B cell (primary cell): ENCODE measurements around the gene OXCT1. TPM values are rescaled to one million over a fixed set of nuclear protein-coding genes. Genes with fewer than 3 reads are reported as not detected.

ENCODE experiments used
- ATAC-seq: fragments of 200-7000 bp; cut with Tn5 transposase; one replicate; pipeline ENCODE4 v1.10.0; 2021; ENCODE audit warnings: low read depth, mild to moderate bottlenecking, moderate number of reproducible peaks, moderate library complexity
- CTCF ChIA-PET: fragments of 350-600 bp; sonication (Branson Sonifier 250); formaldehyde crosslinking; loops from one replicate; lab custom pipeline; 2021; ENCODE audit warnings: antibody characterized with exemption, inconsistent platforms; lab: Charles Lee
- POLR2A ChIA-PET: fragments of 350-600 bp; sonication (Branson Sonifier 250); formaldehyde crosslinking; loops from one replicate; lab custom pipeline; 2021; ENCODE audit warnings: antibody characterized with exemption; lab: Charles Lee
- DNase-seq: peaks from one replicate; pipeline ENCODE4 v3.0.0; 2013
- H2AFZ ChIP-seq: 2 replicates; pipeline ENCODE4 v1.6.1; 2012; ENCODE audit warnings: mild to moderate bottlenecking, low read depth, low read length; ENCODE audit not compliant: insufficient read depth, poor library complexity, severe bottlenecking
- H3K27ac ChIP-seq, 2 donors: 1 replicate in 1 of 2; 2 replicates in 1 of 2; pipeline ENCODE4 v1.5.1; 2012 to 2013; ENCODE audit warnings: low read length in 2 of 2, mild to moderate bottlenecking in 2 of 2, moderate library complexity in 1 of 2
- H3K27me3 ChIP-seq, 4 experiments: fragments of 200-600 bp in 1 of 4; sonication (generic) in 1 of 4; replicated peaks in 1 of 4; 1 replicate in 2 of 4; 2 replicates in 2 of 4; pipeline versions ENCODE4 v1.6.1 to v1.7.0; 2013 to 2016; ENCODE audit warnings: low read length in 3 of 4, mild to moderate bottlenecking in 2 of 4, mixed read lengths in 1 of 4, moderate library complexity in 1 of 4; ENCODE audit not compliant: insufficient read depth in 4 of 4, control insufficient read depth in 3 of 4; ENCODE audit errors: control extremely low read depth in 1 of 4
- H3K36me3 ChIP-seq, 2 experiments: replicated peaks in 1 of 2; 1 replicate in 1 of 2; 2 replicates in 1 of 2; pipeline versions ENCODE4 v1.6.1 to v1.7.1; 2013; ENCODE audit warnings: low read length in 1 of 2; ENCODE audit not compliant: insufficient read depth in 2 of 2, control insufficient read depth in 1 of 2; ENCODE audit errors: control extremely low read depth in 1 of 2, extremely low read depth in 1 of 2
- H3K4me1 ChIP-seq, 2 donors: fragments of 200-600 bp in 1 of 2; sonication (generic) in 1 of 2; 1 replicate in 1 of 2; 2 replicates in 1 of 2; pipeline versions ENCODE4 v1.5.1 to v1.6.1; 2013 to 2017; ENCODE audit warnings: low read length in 2 of 2; ENCODE audit not compliant: control insufficient read depth in 2 of 2, insufficient read depth in 2 of 2
- H3K4me2 ChIP-seq: replicated peaks from 2 replicates; pipeline ENCODE3; 2012; ENCODE audit warnings: mild to moderate bottlenecking, low read depth, low read length; ENCODE audit not compliant: poor library complexity, severe bottlenecking
- H3K4me3 ChIP-seq, 5 experiments: fragments of 200-600 bp in 1 of 5; sonication (generic) in 1 of 5; 1 replicate in 3 of 5; 2 replicates in 2 of 5; pipeline versions ENCODE4 v1.5.1 to v1.7.0; 2011 to 2016; ENCODE audit warnings: low read length in 4 of 5, mild to moderate bottlenecking in 4 of 5, low read depth in 2 of 5, control low read depth in 1 of 5, moderate library complexity in 1 of 5; ENCODE audit not compliant: insufficient read depth in 1 of 5; ENCODE audit errors: control extremely low read depth in 1 of 5, extremely low read depth in 1 of 5
- H3K79me2 ChIP-seq: fragments of 200-600 bp; sonication (generic); one replicate; pipeline ENCODE4 v1.6.0; 2016; ENCODE audit warnings: low read length; ENCODE audit not compliant: control insufficient read depth, insufficient read depth
- H3K9ac ChIP-seq: fragments of 200-600 bp; sonication (generic); 2 replicates; pipeline ENCODE4 v1.6.1; 2017; ENCODE audit warnings: mild to moderate bottlenecking, low read length, moderate library complexity
- H3K9me3 ChIP-seq, 3 donors: one replicate each; pipeline versions ENCODE4 v1.6.1 to v1.7.1; 2013; ENCODE audit warnings: low read length in 2 of 3; ENCODE audit not compliant: control insufficient read depth in 2 of 3, insufficient read depth in 1 of 3; ENCODE audit errors: control extremely low read depth in 1 of 3
- H4K20me1 ChIP-seq: 2 replicates; pipeline ENCODE4 v1.6.0; 2012; ENCODE audit warnings: mild to moderate bottlenecking, low read length; ENCODE audit not compliant: insufficient read depth, control insufficient read depth, poor library complexity, severe bottlenecking
- H3K27ac Mint-ChIP-seq: one replicate; pipeline ENCODE4 v1.8.0; 2021; ENCODE audit warnings: mixed read lengths
- H3K27me3 Mint-ChIP-seq: one replicate; pipeline ENCODE4 v1.8.0; 2021; ENCODE audit warnings: mixed read lengths
- H3K4me1 Mint-ChIP-seq: one replicate; pipeline ENCODE4 v1.8.0; 2021; ENCODE audit warnings: mixed read lengths
- H3K4me3 Mint-ChIP-seq: one replicate; pipeline ENCODE4 v1.8.0; 2021; ENCODE audit warnings: mixed read lengths
- H3K9me3 Mint-ChIP-seq: one replicate; pipeline ENCODE4 v1.8.0; 2022; ENCODE audit warnings: mixed read lengths; ENCODE audit not compliant: insufficient read depth
- CTCF ChIP-seq: fragments of 200-600 bp; IDR thresholded peaks from one replicate; pipeline ENCODE4 v1.8.0; 2022; ENCODE audit warnings: antibody characterized with exemption, mild to moderate bottlenecking
- EZH2 ChIP-seq: IDR thresholded peaks from 2 replicates; pipeline ENCODE4 v1.6.1; 2012; ENCODE audit warnings: borderline replicate concordance, low read depth, mild to moderate bottlenecking, moderate library complexity, low read length; ENCODE audit not compliant: insufficient read depth, poor library complexity, severe bottlenecking
- WGBS: methylation state at CpG from one replicate; pipeline ENCODE4 v1.1.5; 2013; ENCODE audit warnings: missing lambda C conversion rate; ENCODE audit not compliant: insufficient coverage; 5-methylcytosine and 5-hydroxymethylcytosine counted together
- intact Hi-C: fragments of 100-400 bp; cut with micrococcal nuclease; formaldehyde crosslinking; loops from one replicate; pipeline ENCODE4 v1.10.0; 2022
- polyA plus RNA-seq: library from polyadenylated mRNA; depleted of rRNA; stranded (reverse); fragments of >200 nt; gene quantifications from 2 replicates; pipeline ENCODE4 v1.2.3, GENCODE V29; 2012
- total RNA-seq, 2 donors: library from RNA; stranded (reverse); fragments of 120-200 nt in 1 of 2; gene quantifications; 1 replicate in 1 of 2; 2 replicates in 1 of 2; pipeline versions ENCODE4 v1.2.3 to v1.2.4, GENCODE V29; 2013 to 2022

The OXCT1 gene
- total and polyA plus RNA-seq, 2 donors (not counting 1 experiment from before 2014, with no cell fraction given), result 11.0 to 35.6 TPM

- CTCF ChIA-PET, result interaction anchor here (12.1 kb wide), 1 partner anchor 21 kb away, joined by 76 read pairs; no protein-coding TSS in a partner anchor
- Histone ChIP-seq H4K20me1 (no peaks in the 10 kb centered on the region), H3K4me3 (no peak overlapping the region), H2AFZ (no peak overlapping the region), H3K36me3 (peaks cover 10 to 29% of the 10 kb centered on the region in 2 experiments), H3K79me2 (no peaks in the 10 kb centered on the region), H3K4me2 (no peak overlapping the region), H3K27me3 (no peaks in the 10 kb centered on the region), H3K9ac (no peak overlapping the region), H3K4me1 (no peaks in the 10 kb centered on the region), H3K27ac (no peak overlapping the region), H3K9me3 (no peaks in the 10 kb centered on the region)
- no peaks in the 10 kb centered on the region for H3K4me1 Mint-ChIP-seq
- no peak for DNase-seq
- intact Hi-C loops, result no loop called here
- TF ChIP-seq CTCF, result no peak
- no peak for TF ChIP-seq EZH2
- no peak overlapping the region for H3K4me3 Mint-ChIP-seq
- H3K27ac Mint-ChIP-seq, result no peak overlapping the region
- no peak for ATAC-seq
- H3K9me3 Mint-ChIP-seq, result no peaks in the 10 kb centered on the region
- no peaks in the 10 kb centered on the region for H3K27me3 Mint-ChIP-seq
- POLR2A ChIA-PET, result no interaction called here
- 86% methylated on average over 3 of the region's 3 CpGs for WGBS
These were observed 34.6 kb downstream of the OXCT1 start for GRCh38 chr5:41835645-41836044.

- no peaks in the 10 kb centered on the region for H4K20me1 ChIP-seq
- POLR2A ChIA-PET, result no interaction called here
- H2AFZ ChIP-seq, result no peak overlapping the region
- no peak overlapping the region for H3K4me3 ChIP-seq
- H3K9me3 ChIP-seq, result no peaks in the 10 kb centered on the region
- H3K79me2 ChIP-seq, result no peaks in the 10 kb centered on the region
- Mint-ChIP-seq H3K4me3 (no peak overlapping the region), H3K27ac (no peak overlapping the region), H3K4me1 (no peaks in the 10 kb centered on the region), H3K9me3 (no peaks in the 10 kb centered on the region), H3K27me3 (no peaks in the 10 kb centered on the region)
- H3K9ac ChIP-seq, result no peak overlapping the region
- H3K4me1 ChIP-seq, result no peaks in the 10 kb centered on the region
- DNase-seq, result no peak
- H3K27ac ChIP-seq, result no peak overlapping the region
- no peak overlapping the region for H3K4me2 ChIP-seq
- peaks cover 16 to 26% of the 10 kb centered on the region in 2 experiments for H3K36me3 ChIP-seq
- no CpG with 5 or more reads among the region's 1 CpG for WGBS
- no peak for TF ChIP-seq CTCF
- no peak for TF ChIP-seq EZH2
- H3K27me3 ChIP-seq, result no peaks in the 10 kb centered on the region
- CTCF ChIA-PET, result interaction anchor here (1.2 to 12.1 kb wide), 2 partner anchors 11 to 22 kb away, joined by 3 to 76 read pairs; no protein-coding TSS in a partner anchor
- no peak for ATAC-seq
- intact Hi-C loops, result no loop called here
These were observed 35.7 kb downstream of the OXCT1 start for GRCh38 chr5:41834506-41834905.
